ENCODE measurements around the gene ERRFI1. TPM values are rescaled to one million over a fixed set of nuclear protein-coding genes. Genes with fewer than 3 reads are reported as not detected.

ERRFI1 gene
- total RNA-seq, 1 donor from 2014 or later: 316 TPM

GRCh38 chr1:8047112-8047511 lies 21.0 kb upstream of the ERRFI1 start:
- ATAC-seq (no peak), DNase-seq (ENCODE audit: low spot score) (no peak)

GRCh38 chr1:8046391-8046790 lies 20.3 kb upstream of the ERRFI1 start:
- no peak for ATAC-seq
- DNase-seq (ENCODE audit: low spot score): no peak

GRCh38 chr1:8043621-8044020 lies 17.5 kb upstream of the ERRFI1 start:
- ATAC-seq (peak; percentile 33), DNase-seq (ENCODE audit: low spot score) (no peak)

- no peak for DNase-seq (ENCODE audit: low spot score)
- ATAC-seq: no peak
These were observed 16.0 kb upstream of the ERRFI1 start for GRCh38 chr1:8042134-8042533.

- ATAC-seq (peak; percentile 67), DNase-seq (ENCODE audit: low spot score) (no peak)
These were observed 14.5 kb upstream of the ERRFI1 start for GRCh38 chr1:8040586-8040985.

GRCh38 chr1:8039071-8039470 lies 13.0 kb upstream of the ERRFI1 start:
- no peak for DNase-seq (ENCODE audit: low spot score)
- peak; percentile 60 for ATAC-seq

GRCh38 chr1:8035289-8035688 lies 9.2 kb upstream of the ERRFI1 start:
- no peak for ATAC-seq
- DNase-seq (ENCODE audit: low spot score): no peak

- DNase-seq (ENCODE audit: low spot score): no peak
- ATAC-seq: no peak
These were observed 7.2 kb upstream of the ERRFI1 start for GRCh38 chr1:8033322-8033721.

GRCh38 chr1:8032366-8032910 lies 6.3 kb upstream of the ERRFI1 start:
- ATAC-seq: no peak
- DNase-seq (ENCODE audit: low spot score): no peak

GRCh38 chr1:8031176-8031785 lies 5.2 kb upstream of the ERRFI1 start:
- DNase-seq (ENCODE audit: low spot score): no peak
- ATAC-seq: no peak

- ATAC-seq: no peak
- no peak for DNase-seq (ENCODE audit: low spot score)
These were observed 2.4 kb upstream of the ERRFI1 start for GRCh38 chr1:8028571-8028910.

- DNase-seq (ENCODE audit: low spot score) (no peak), ATAC-seq (no peak)
These were observed 1.9 kb upstream of the ERRFI1 start for GRCh38 chr1:8027748-8028570.

GRCh38 chr1:8026976-8027747 lies 1.1 kb upstream of the ERRFI1 start:
- peak; percentile 56 for ATAC-seq
- peak; percentile 93 for DNase-seq (ENCODE audit: low spot score)

GRCh38 chr1:8025671-8026144 lies 401 bp downstream of the ERRFI1 start:
- ATAC-seq: no peak
- DNase-seq (ENCODE audit: low spot score): no peak

GRCh38 chr1:8025061-8025670 lies 943 bp downstream of the ERRFI1 start:
- DNase-seq (ENCODE audit: low spot score): no peak
- ATAC-seq: no peak

GRCh38 chr1:8024329-8024728 lies 1.8 kb downstream of the ERRFI1 start:
- no peak for DNase-seq (ENCODE audit: low spot score)
- ATAC-seq: no peak

GRCh38 chr1:8023995-8024313 lies 2.2 kb downstream of the ERRFI1 start:
- no peak for ATAC-seq
- no peak for DNase-seq (ENCODE audit: low spot score)

GRCh38 chr1:8023287-8023994 lies 2.7 kb downstream of the ERRFI1 start:
- DNase-seq (ENCODE audit: low spot score) (no peak), ATAC-seq (no peak)

- no peak for ATAC-seq
These were observed 3.5 kb downstream of the ERRFI1 start for GRCh38 chr1:8022395-8023286.

More at GRCh38 chr1:8022395-8023286, 3.5 kb downstream of the ERRFI1 start:
- DNase-seq (ENCODE audit: low spot score): no peak

Measured in left lobe of liver (tissue), 2 donors.